ENCODE measurements around the gene FAAP100.

DNA sequence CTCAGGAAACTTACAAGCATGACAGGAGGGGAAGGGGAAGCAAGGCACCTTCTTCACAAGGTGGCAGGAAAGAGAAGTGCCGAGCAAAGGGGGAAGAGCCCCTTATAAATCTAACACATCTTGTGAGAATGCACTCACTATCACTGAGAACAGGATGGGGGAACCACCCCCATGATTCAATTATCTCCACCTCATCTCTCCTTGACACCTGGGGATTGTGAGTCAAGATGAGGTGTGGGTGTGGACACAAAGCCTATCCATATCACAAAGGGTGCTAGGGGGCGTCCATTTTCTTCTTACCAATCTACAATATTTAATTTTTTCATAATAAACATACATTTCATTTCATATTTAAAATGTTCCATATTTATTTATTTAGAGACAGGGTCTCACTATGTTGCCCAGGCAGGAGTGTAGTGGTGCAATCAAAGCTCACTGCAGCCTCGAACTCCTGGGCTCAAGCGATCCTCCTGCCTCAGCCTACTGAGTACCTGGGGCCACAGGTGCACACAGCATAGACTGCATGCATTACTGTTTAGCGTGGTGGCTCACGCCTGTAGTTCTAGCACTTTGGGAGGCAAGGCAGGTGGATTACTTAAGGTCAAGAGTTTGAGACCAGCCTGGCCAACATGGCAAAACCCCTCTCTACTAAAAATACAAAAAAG is 26.5 kb upstream of the FAAP100 start:
- TF ChIP-seq, protein P1, sequence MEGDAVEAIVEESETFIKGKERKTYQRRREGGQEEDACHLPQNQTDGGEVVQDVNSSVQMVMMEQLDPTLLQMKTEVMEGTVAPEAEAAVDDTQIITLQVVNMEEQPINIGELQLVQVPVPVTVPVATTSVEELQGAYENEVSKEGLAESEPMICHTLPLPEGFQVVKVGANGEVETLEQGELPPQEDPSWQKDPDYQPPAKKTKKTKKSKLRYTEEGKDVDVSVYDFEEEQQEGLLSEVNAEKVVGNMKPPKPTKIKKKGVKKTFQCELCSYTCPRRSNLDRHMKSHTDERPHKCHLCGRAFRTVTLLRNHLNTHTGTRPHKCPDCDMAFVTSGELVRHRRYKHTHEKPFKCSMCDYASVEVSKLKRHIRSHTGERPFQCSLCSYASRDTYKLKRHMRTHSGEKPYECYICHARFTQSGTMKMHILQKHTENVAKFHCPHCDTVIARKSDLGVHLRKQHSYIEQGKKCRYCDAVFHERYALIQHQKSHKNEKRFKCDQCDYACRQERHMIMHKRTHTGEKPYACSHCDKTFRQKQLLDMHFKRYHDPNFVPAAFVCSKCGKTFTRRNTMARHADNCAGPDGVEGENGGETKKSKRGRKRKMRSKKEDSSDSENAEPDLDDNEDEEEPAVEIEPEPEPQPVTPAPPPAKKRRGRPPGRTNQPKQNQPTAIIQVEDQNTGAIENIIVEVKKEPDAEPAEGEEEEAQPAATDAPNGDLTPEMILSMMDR (IDR thresholded peaks at IDR 0.05) = no peak
- no peak for TF ChIP-seq POLR2A (IDR thresholded peaks at IDR 0.05)

Data from uterus (tissue), 2 donors.